Motor neuron (in vitro differentiated cells): ENCODE measurements around the gene PUM1. TPM values are rescaled to one million over a fixed set of nuclear protein-coding genes. Genes with fewer than 3 reads are reported as not detected.

Source experiments
- ATAC-seq, 8 experiments: fragments of 200-7000 bp; cut with Tn5 transposase; replicated peaks in 6 of 8; 2 replicates each; pipeline ENCODE4 v1.8.0; 2021; ENCODE audit warnings: mild to moderate bottlenecking in 8 of 8, moderate library complexity in 8 of 8
- H3K27ac ChIP-seq, 2 donors: fragments of 250-450 bp; sonication (Bioruptor Pico); 2 replicates each; pipeline ENCODE4 v1.9.0; 2021; ENCODE audit warnings: antibody characterized with exemption in 2 of 2, mild to moderate bottlenecking in 2 of 2, moderate library complexity in 1 of 2
- H3K4me1 ChIP-seq, 2 donors: fragments of 250-450 bp; sonication (Bioruptor Pico); replicated peaks in 1 of 2; 2 replicates each; pipeline ENCODE4 v1.6.1; 2021; ENCODE audit warnings: antibody characterized with exemption in 2 of 2, mild to moderate bottlenecking in 2 of 2, moderate library complexity in 1 of 2
- H3K4me3 ChIP-seq, 5 donors: fragments of 250-450 bp; sonication (Bioruptor Pico); 2 replicates each; pipeline ENCODE4 v1.9.0; 2021; ENCODE audit warnings: antibody characterized with exemption in 5 of 5, mild to moderate bottlenecking in 5 of 5, moderate library complexity in 4 of 5
- WGBS, 10 experiments: fragments of 450-650 bp; shearing (Covaris generic); methylation state at CpG; one replicate each; pipeline ENCODE4 v1.0.0; 2022; 5-methylcytosine and 5-hydroxymethylcytosine counted together
- in situ Hi-C, 9 experiments: fragments of 400-800 bp; cut with MboI; loops; one replicate each; pipeline ENCODE4 v1.15.0; 2021; ENCODE audit warnings: low sequenced_read_pairs in 9 of 9, low pct_unique_long_range_greater_than_20kb in 2 of 9; ENCODE audit not compliant: unreplicated experiment in 9 of 9
- total RNA-seq, 8 experiments: library from RNA; unstranded; fragments of 300-600 nt; gene quantifications; 2 replicates each; pipeline versions ENCODE4 v1.2.3 to v1.2.4, GENCODE V29; 2022

Gene PUM1
- total RNA-seq, 8 experiments from 2014 or later, result 62.3 to 123 (median 87.5) TPM

- Histone ChIP-seq H3K4me1 (peaks cover 44 to 72% of the 10 kb centered on the region in 2 donors), H3K27ac (peak overlapping the region; percentile 83 to 93)
- in situ Hi-C loops, result no loop called here
Measured at GRCh38 chr1:30907481-30908315, 157.8 kb downstream of the PUM1 start.

GRCh38 chr1:30906631-30907441, 158.7 kb downstream of the PUM1 start:
- Histone ChIP-seq H3K4me3 (peak overlapping the region; percentile 59 to 98 (median 82)), H3K27ac (peak overlapping the region in 1 of 2 donors; percentile 93), H3K4me1 (peaks cover 44 to 77% of the 10 kb centered on the region in 2 donors)
- ATAC-seq, result peak in 1 of 8 experiments; percentile 0
- in situ Hi-C loops, result no loop called here
- 69 to 95% (median 86%) methylated on average over 1 to 4 of the region's 9 CpGs; no CpG with 5 or more reads in 4 of the 10 experiments for WGBS, 10 experiments

More at GRCh38 chr1:30907481-30908315, 157.8 kb downstream of the PUM1 start:
- peak in 5 of 8 experiments; percentile 28 to 44 (median 39) for ATAC-seq
- WGBS, 10 experiments, result 0 to 30% (median 25%) methylated on average over 1 to 5 of the region's 47 CpGs; no CpG with 5 or more reads in 6 of the 10 experiments
- peak overlapping the region; percentile 59 to 98 (median 82) for H3K4me3 ChIP-seq

GRCh38 chr1:30905916-30906620, 159.4 kb downstream of the PUM1 start:
- 39 to 80% (median 73%) methylated on average over 1 to 4 of the region's 9 CpGs; no CpG with 5 or more reads in 6 of the 10 experiments for WGBS, 10 experiments
- ATAC-seq, result peak in 2 of 8 experiments; percentile 1 to 8
- in situ Hi-C loops, result no loop called here
- Histone ChIP-seq H3K4me3 (peak overlapping the region in 2 of 5 donors; percentile 82 to 98), H3K27ac (peak overlapping the region in 1 of 2 donors; percentile 93), H3K4me1 (peaks cover 42 to 78% of the 10 kb centered on the region in 2 donors)

GRCh38 chr1:30905403-30905802, 160.1 kb downstream of the PUM1 start:
- no peak overlapping the region for H3K4me3 ChIP-seq
- WGBS, 10 experiments, result 86 to 100% methylated on average over 1 of the region's 1 CpG; no CpG with 5 or more reads in 8 of the 10 experiments
- peaks cover 45 to 77% of the 10 kb centered on the region in 2 donors for H3K4me1 ChIP-seq
- in situ Hi-C loops, result no loop called here
- no peak overlapping the region for H3K27ac ChIP-seq
- ATAC-seq, result no peak

GRCh38 chr1:30904962-30905335, 160.6 kb downstream of the PUM1 start:
- Histone ChIP-seq H3K27ac (peak overlapping the region in 1 of 2 donors; percentile 46), H3K4me1 (peaks cover 49 to 72% of the 10 kb centered on the region in 2 donors), H3K4me3 (no peak overlapping the region)
- no CpG with 5 or more reads among the region's 1 CpG for WGBS, 10 experiments
- no peak for ATAC-seq
- in situ Hi-C loops, result no loop called here

- peaks cover 50 to 71% of the 10 kb centered on the region in 2 donors for H3K4me1 ChIP-seq
- no peak for ATAC-seq
- H3K4me3 ChIP-seq, result no peak overlapping the region
- peak overlapping the region in 1 of 2 donors; percentile 46 for H3K27ac ChIP-seq
- in situ Hi-C loops, result no loop called here
- WGBS, 10 experiments, result 80 to 93% (median 84%) methylated on average over 1 to 7 of the region's 11 CpGs; no CpG with 5 or more reads in 5 of the 10 experiments
Measured at GRCh38 chr1:30904191-30904961, 161.1 kb downstream of the PUM1 start.

GRCh38 chr1:30903343-30904034, 162.0 kb downstream of the PUM1 start:
- peak in 7 of 8 experiments; percentile 14 to 60 (median 35) for ATAC-seq
- no peak overlapping the region for H3K4me3 ChIP-seq

GRCh38 chr1:30902593-30903290, 162.8 kb downstream of the PUM1 start:
- Histone ChIP-seq H3K27ac (peak overlapping the region; percentile 11 to 64), H3K4me1 (peaks cover 49 to 71% of the 10 kb centered on the region in 2 donors), H3K4me3 (no peak overlapping the region)
- in situ Hi-C loops, result no loop called here
- WGBS, 10 experiments, result 62 to 80% (median 71%) methylated on average over 1 to 7 of the region's 9 CpGs; no CpG with 5 or more reads in 5 of the 10 experiments
- peak in 2 of 8 experiments; percentile 1 to 2 for ATAC-seq

More at GRCh38 chr1:30903343-30904034, 162.0 kb downstream of the PUM1 start:
- H3K4me1 ChIP-seq, result peaks cover 47 to 68% of the 10 kb centered on the region in 2 donors
- in situ Hi-C loops, result no loop called here
- H3K27ac ChIP-seq, result peak overlapping the region; percentile 11 to 64
- WGBS, 10 experiments, result 0 to 100% (median 84%) methylated on average over 1 to 5 of the region's 8 CpGs; no CpG with 5 or more reads in 3 of the 10 experiments

- ATAC-seq, result no peak
- in situ Hi-C loops, result no loop called here
- Histone ChIP-seq H3K4me1 (peaks cover 49 to 71% of the 10 kb centered on the region in 2 donors), H3K4me3 (no peak overlapping the region), H3K27ac (peak overlapping the region in 1 of 2 donors; percentile 64)
- WGBS, 10 experiments, result 54 to 100% (median 85%) methylated on average over 1 to 7 of the region's 11 CpGs; no CpG with 5 or more reads in 2 of the 10 experiments
Measured at GRCh38 chr1:30901798-30902581, 163.5 kb downstream of the PUM1 start.

GRCh38 chr1:30900931-30901560, 164.5 kb downstream of the PUM1 start:
- H3K4me3 ChIP-seq, result no peak overlapping the region
- in situ Hi-C loops, result no loop called here
- peak in 1 of 8 experiments; percentile 11 for ATAC-seq
- H3K4me1 ChIP-seq, result peaks cover 48 to 71% of the 10 kb centered on the region in 2 donors
- peak overlapping the region in 1 of 2 donors; percentile 55 for H3K27ac ChIP-seq
- WGBS, 10 experiments, result 40 to 100% (median 83%) methylated on average over 1 of the region's 3 CpGs; no CpG with 5 or more reads in 6 of the 10 experiments
